GM21360 (cell line): ENCODE data around the gene SUGCT.

ENCODE experiments used
- ATAC-seq: cut with Tn5 transposase; IDR thresholded peaks from one replicate; pipeline ENCODE4 v1.9.1; 2021; ENCODE audit warnings: mild to moderate bottlenecking, moderate library complexity; ENCODE audit not compliant: unreplicated experiment

Gene SUGCT

DNA sequence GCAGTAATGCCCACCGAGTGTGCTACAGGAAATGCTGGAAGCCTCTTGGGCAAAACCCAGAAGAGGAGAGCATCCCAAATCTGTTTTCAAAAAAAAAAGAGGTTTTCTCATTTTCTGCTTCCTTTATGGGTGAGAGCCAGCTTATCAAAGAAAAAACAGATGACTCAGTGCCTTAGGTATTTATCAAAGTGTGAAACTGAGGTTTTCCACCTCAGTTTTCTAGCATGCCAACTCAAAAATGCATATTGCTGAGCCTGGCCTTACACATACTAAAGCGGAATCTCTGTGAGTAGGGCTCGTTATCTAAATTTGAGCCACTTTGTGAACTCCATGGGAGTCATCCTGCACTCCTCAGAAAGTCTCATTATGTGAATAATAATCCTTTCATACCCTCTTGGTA lies 705.1 kb downstream of the SUGCT start:
- ATAC-seq = no peak

DNA sequence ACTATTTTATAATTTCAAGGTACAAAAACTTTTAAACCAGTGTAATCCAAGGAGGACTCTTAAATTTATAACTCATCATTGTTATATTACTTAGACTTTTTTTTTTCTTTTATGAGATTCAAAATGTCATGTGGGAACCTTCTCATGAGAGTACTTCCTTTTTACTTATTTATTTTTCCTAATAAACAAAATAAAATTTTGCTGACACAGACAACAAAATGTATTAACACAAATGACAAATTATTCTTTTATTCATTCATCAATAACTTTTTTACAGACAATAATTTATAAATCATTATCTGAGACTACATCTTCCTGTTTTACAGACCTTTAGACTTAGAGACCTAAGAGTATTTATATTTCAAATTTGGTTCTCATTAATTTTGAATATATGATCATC lies 706.2 kb downstream of the SUGCT start:
- no peak for ATAC-seq

DNA sequence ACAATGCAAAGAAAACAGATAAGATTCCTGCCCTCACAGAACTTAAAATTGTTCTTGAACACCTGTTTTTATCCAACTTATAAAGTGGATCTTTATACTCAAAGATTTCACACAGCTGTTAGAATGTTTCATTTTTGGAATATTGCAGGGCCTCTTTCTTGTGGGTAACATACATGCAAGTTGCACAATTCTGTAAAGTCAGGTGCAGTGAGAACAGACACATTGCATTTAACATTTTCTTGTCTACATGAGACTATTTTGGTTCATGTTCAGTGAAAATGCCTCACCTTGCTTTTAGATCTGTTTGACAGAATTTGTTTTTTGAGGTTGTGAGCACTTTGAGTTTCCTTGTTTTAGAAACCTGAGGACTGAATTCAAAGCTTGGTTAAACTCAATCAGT lies 707.8 kb downstream of the SUGCT start:
- no peak for ATAC-seq

DNA sequence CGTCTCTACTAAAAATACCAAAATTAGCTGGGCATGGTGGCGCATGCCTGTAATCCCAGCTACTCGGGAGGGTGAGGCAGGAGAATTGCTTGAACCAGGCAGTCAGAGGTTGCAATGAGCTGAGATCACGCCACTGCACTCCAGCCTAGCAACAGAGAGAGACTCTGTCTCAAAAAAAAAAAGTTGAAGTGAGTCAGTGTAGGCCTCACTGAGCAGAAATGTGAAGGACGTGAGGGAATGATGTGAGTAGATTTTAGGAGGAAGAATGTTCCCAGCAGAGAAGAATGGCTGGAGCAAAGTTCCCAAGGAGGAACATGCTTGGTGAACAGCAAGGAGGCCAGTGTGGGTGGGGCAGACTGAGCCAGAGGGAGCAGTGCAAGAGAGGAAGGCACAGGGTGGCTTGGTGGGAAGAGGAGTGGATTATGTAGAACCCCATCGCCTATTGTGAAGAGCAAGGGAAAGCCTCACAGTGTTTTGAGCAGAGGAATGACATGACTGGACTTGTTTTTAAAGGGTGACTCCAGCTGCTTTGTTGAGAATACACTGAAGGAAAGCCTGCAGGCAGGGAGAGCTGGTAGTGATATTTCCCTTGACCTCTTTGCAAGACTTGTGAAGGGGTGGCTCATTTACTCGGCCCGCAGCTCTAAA lies 708.7 kb downstream of the SUGCT start:
- no peak for ATAC-seq

DNA sequence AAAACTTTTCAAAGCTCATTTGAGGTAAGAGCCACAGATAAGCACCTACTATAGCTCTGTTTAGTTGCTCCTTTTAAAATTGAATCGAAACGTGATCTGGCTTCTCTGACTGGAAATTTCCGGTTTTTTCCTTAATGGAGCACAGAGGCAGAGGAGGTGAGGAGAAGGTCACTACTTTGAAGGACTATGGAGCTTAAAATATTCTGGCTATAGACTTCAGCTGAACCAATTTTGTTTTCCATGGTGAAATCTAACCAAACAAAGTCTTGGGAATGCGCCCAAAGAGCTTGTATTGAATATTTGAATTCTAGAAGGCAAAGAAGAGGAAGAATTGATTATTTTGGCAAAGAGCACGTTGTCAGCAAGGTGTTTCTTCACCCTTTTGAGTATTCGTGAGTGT lies 711.1 kb downstream of the SUGCT start:
- no peak for ATAC-seq

DNA sequence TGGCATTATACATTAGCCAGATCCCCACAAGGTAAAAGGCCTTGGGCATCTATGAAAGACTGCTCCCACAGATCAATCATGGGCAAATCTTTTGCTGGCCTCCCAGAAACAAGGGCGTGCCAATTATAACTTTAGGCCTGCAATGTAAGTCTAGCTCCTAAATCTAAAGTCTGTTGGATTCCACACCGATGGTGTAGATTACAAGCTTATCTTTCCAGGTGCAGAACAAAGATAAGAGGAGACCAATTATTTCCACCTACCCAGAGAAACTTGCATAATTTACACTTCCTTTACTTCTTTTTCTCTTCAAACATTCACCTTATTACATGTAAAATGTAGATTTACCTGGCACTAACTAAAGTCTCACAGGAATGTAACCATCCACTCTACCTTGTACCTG lies 713.1 kb downstream of the SUGCT start:
- ATAC-seq = no peak

DNA sequence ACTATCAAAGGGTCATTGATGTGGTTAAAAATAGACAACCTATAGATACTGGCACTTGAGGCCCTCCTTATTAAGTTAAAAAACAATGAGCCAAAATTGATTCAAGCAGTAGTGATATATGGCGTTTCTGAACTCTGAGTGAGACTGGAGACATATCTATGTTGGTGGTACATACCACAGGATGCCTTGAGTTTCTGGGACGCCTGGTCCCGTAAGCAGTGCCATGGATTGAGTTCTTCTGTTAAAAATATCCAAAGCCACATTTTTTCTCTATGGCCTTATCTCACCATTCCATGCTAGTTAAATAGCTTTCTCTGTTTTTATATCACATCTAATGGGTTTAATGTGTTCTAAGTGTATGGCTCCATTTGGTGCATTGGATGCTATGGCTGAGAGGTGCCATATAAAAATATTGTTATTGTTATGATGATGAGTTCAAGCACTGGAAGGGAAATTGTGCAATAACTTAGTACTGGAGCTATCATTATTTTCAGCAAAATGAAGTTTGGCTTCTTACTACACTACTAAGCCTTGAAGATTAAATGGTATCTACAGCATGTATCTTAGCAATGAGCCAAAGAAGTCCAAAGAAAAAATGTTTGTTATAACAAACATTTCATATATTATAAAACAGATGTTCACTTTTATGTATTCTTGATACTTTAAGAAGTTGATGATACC lies 713.9 kb downstream of the SUGCT start:
- ATAC-seq = no peak

DNA sequence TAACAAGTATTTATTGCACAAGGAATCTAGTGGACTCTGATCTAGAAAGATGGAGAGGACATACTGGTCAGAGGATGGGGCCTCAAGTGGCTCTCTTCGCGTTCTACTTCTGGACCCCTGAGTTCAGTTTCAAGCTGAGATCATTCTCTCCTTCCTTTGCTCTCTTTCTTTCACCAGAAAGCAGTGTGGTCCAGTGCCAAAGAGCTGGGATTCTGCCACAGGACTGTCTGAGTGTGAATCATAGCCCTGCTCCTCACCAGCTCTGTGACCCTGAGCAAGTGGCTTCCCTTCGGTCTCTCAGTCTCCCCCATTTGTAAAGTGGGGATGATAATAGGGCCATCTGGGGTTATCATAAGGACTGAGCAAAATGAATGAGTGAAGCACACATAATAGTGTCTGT lies 715.2 kb downstream of the SUGCT start:
- no peak for ATAC-seq

DNA sequence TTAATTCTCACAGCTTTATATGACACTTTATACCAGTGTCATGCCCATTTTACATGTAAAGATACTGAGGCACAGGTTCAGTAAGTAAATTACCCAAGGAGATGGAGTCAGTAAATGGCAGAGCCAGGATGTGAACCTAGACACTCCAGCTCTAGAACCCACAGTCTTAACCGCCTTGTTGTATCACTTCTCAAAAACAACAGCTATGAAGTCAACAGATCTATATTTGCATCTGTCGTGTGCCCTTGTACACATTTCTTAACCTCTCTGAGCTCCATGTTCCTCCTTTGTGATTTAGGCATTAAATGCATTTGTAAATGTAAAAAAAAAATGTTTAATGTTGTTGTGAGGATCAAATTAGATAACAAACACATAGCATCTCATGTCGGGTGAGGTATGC lies 716.2 kb downstream of the SUGCT start:
- ATAC-seq = no peak

DNA sequence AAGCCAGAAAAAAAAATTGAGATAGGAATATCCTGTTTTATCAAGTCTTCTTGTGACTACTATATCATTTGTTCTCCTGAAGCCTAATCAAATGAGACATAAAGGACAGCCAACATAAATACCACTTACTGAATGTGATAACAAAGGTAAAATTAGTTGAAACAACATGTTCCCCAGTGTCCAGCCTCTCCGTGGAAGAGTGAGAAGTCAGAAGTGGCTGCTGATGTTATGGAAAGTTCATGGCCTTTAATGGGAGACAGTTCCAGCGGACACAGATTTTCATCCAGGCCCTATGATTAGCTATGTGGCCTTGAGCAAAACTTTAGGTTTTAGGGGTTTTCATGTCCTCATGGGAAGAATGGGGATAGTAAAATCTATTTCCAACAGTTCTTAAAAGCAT lies 724.3 kb downstream of the SUGCT start:
- no peak for ATAC-seq

DNA sequence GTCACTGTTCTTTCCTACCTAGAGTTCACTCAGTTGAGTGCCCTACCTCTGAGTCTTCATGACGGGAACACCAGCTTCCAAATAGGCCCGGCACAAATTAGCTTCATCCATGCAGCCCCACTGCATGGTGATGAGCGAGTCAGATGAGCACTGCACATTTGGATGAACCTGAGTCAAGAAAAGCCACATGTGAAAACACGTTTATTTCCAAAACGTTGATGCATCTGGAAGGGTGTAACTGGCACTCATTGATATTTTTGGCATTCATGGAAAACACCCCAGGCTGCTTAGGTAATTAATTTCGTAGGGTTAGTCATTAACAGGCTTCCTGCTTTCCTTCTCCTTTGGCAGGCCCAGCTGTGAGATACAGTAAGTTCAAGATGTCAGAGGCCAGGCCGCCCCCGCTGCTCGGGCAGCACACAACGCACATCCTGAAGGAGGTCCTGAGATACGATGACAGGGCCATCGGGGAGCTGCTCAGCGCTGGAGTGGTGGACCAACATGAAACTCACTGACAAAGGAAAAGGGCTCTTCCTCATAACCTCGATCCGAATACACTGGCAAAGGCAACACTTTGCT lies 725.2 kb downstream of the SUGCT start:
- ATAC-seq = no peak

DNA sequence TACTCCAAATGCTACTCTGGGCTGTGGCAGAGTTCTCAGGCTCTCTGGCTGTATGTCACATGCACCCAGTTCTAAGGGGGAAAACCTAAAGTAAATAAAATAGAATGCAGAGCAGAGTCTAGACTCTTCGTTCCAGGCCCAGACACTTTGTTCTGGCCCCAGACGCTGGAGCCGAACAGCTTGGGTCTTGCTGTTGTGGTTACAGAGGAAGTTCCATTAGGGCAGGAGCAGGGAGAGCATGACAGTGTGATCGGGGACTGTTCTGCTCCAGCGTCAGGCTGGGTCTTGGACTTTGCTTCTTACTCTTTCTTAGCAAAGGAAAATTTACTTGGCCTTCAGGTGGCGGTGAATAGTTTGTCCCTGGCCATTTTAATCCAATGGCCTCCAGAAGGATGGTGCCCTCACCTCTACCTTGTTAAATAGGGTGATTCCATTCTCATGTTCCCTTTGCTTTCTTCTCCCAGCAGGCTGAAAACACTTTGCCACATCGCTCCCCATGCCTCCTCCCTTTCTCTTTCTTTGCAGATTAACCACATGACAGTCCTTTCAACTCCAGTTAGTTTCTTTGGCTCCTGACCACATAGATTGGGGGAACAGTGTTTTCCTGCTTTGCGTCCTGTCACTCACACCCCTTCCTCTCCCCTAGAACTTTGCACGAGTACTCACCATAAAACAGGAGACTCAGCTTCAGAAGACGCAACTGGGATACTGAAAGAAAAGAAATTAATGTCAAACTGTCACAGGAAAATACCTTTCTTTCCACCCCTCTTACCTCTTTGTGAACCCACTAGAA lies 730.8 kb downstream of the SUGCT start:
- no peak for ATAC-seq

DNA sequence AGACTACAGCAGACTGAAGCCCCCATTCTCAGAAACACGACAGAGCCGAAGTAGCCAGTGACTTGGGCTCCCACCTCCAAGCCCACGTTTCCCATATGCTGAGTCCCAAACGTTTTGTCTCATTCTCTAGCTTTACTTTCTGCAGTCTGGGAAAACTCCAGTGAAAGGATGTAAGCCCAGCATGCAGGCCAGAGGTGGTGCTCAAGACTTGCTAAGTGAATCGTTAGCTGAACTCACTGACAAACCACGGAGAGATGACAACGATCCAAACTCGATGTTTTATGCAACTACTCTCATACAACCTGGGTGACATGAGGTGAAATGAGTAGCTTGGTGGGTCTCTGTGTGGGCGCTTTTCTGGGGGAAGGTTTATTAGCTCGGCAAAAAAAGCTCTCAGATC lies 731.8 kb downstream of the SUGCT start:
- ATAC-seq = no peak

DNA sequence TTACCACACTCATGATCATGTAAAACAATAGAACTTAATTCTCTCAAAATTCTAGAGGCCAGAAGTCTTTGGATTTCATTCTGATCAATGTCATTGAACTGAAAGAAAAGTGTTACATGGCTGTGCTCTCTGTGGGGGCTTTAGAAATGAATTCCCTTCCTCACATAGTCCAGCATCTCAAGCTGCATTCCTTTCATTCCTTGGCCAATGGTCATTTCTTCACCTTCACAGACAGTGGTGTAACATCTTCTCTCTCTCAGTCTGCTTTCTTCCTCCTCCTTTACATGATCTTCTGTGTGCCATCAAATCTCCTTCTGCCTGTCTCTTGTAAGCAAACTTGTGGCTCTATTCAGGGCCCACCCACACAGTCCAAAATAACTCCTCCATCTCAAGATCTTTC lies 735.3 kb downstream of the SUGCT start:
- ATAC-seq = no peak

DNA sequence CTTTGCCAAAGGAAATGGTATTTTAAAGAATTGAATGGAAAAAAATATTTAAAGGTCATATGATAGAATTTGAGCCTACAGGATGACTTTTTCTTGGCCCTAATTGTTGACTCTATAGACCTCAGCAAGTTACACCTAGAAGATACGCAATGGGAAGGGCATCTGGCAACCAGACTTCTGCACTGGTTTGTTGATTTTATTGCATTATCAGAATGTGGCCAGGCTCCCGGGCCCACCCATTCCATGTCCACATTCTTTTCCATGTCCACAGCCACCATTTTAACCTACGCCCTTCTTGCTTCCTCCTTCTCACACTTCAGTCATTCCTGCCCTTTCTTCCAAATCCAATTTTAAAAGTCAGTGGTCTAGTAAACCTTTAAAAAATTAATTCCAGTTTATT lies 738.4 kb downstream of the SUGCT start:
- no peak for ATAC-seq

DNA sequence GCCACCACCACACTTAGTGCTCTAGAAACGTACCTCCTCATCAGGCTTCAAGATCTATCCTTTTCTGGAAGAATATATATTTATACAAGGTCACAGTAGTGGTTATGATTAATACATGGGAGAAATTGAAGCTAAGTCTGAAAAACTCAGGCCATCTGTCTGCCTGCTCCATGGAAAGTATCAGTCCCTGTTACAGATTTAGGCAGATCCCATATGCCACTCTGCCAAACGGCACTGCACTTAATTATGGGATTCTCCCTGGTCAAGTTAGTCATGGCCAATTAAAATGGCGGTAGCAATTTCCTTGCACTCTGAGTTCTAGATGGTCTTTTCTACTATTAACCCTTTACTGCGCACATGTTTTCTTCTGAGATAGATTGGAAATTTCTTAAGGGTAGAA lies 740.0 kb downstream of the SUGCT start:
- ATAC-seq = no peak

DNA sequence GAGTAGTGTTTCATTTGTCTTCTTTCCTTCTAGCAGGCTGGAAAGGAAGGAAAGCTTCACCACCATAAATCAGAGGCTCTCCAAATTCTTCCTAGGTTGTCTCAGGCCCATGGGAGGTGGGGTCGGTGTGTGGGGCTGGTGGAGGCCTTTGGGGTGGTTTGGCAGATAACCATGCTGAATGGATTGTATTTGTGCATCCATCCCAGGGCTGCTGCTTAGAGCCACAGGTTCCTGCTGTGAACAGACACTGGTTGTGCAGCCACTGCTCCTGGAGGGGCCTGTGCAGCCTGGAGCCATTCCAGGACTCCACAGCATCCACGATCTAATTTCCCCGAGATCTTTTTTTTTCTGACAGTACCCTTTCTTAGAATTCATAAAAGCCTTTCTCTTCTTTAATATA lies 741.8 kb downstream of the SUGCT start:
- ATAC-seq = no peak

DNA sequence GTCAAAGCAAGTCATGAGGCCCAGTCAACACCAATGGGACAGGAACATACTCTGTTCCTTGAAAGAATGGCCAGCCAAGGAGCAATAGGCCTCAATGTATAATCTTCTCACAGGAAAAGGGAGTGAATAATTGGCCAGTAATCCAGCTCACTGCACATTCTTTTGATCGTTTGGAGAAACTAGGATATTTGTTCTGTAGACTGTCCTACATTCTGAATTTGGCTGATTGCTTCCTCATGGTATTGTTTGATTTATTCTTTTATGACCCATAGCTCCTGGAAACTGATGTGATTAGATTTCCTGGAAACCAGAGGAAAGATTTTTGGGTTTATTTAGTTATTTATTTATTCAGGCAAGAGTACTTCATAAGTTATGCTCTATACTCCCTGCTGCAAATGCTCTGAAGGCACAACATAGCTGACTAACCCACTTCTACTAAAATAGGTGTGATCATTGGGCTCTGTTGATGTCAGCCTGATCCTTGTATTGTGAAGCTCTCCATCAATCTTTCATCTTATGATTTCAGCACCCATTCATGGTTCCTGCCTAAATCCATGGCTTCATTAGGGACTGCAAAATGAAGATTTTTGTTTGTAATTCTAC lies 745.2 kb downstream of the SUGCT start:
- no peak for ATAC-seq

DNA sequence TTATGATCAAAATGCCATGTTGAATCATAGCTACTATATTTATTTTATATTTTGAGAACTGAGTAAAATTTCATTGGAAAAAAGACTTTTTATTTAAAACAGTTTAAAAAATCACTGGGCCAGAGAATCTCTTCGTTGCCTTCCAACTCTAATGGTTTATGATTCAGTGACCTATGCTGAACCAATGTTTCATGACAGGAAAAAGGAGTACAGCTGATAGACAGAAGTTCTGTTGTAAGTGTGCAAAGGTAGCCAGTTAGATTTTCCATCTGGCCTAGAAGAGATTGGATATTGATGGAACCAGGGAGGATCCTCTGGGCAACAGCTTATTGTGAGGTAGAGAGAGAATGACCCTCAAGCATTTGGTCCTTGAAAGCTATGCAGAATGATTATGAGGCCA lies 745.8 kb downstream of the SUGCT start:
- no peak for ATAC-seq

DNA sequence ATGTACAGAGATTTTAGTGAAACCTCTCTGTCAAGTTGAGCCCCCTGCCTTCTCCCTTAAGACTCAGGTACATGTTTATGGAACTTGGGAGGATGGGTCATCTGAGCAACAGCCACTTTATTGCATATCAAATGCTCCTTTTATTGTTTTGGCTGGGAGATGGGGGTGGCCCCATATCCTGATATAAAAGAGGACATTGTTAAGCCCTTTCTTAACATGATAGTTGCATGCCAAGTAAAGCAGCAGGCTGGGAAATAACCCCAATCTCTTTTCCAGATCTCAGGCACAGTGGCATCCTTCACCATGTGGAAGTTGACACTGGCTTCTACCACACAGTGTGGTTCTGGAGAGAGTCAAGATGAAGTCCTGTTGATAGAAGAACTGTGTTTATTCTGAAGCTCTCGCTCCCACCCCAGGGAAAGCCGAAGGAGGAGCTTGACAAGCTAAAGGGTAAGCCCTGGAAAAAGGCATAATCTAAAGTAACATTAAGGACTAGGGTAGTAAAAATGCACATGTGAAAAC lies 746.7 kb downstream of the SUGCT start:
- no peak for ATAC-seq

DNA sequence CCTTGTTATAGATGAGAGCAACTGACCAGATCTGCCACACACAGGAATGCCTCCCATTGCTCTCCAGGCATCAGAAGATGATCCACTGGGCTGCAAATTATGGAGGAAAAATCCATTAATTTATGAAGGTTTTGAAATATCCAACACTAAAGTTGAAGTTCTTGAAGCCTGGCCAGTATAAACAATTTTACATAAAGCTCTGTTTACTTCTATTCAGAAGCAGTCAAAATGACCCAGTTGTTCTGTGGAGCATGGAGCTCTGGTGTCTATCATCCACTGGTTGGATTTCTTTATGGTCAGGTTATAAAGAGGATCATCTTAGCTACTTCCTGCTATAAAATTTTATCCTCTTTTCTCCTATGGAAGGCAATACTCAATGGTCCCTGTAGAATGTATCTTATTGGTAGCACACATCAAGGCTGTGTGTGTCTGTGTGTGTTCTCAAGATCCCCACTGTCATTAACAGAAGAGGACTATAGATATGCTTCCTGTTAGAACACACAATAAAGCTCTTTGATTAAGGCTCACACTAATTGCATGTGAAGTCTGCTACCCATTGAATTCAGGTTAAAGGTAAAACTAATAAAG lies 747.4 kb downstream of the SUGCT start:
- ATAC-seq = no peak
